GM12878 (cell line): ENCODE measurements around the gene GLT8D1. TPM values are rescaled to one million over a fixed set of nuclear protein-coding genes. Genes with fewer than 3 reads are reported as not detected.

Experiments
- ATAC-seq: fragments of 200-7000 bp; cut with Tn5 transposase; 3 replicates; pipeline ENCODE4 v1.9.1; 2020; ENCODE audit warnings: mild to moderate bottlenecking, moderate library complexity
- BruUV-seq: library from RNA; stranded (reverse); fragments of 400-500 nt; replicated peaks from 2 replicates; lab custom pipeline; 2021; lab: Mats Ljungman, UMichigan
- CTCF ChIA-PET: fragments of 300-600 bp; sonication (Branson Sonifier 250); formaldehyde crosslinking; extraction: SDS; loops from one replicate; lab custom pipeline; 2021; ENCODE audit warnings: inconsistent platforms; lab: Yijun Ruan, JAX
- POLR2A ChIA-PET: fragments of 350-600 bp; formaldehyde crosslinking; extraction: SDS; loops from one replicate; lab custom pipeline; 2021; ENCODE audit warnings: inconsistent platforms; lab: Charles Lee
- RAD21 ChIA-PET: fragments of 300-600 bp; sonication (Branson Sonifier 250); formaldehyde crosslinking; loops from one replicate; lab custom pipeline; 2023; ENCODE audit warnings: antibody characterized with exemption; ENCODE audit not compliant: unreplicated experiment; lab: Charles Lee
- SMC1A ChIA-PET: fragments of 300-600 bp; sonication (Branson Sonifier 250); formaldehyde crosslinking; loops from one replicate; lab custom pipeline; 2023; ENCODE audit not compliant: unreplicated experiment, uncharacterized antibody; lab: Charles Lee
- DNase-seq: peaks from one replicate; pipeline ENCODE4 v3.0.0-alpha.2; 2011; ENCODE audit warnings: low read depth, low spot score
- FAIRE-seq: peaks from 3 replicates; lab custom pipeline; 2011; peaks lifted over from hg19 to GRCh38; lab: Jason Lieb, UNC
- H2AFZ ChIP-seq: 2 replicates; pipeline ENCODE4 v1.6.0; 2011; ENCODE audit warnings: low read depth, low read length, control low read depth; ENCODE audit not compliant: control insufficient read depth
- H3K27ac ChIP-seq: 2 replicates; pipeline ENCODE4 v1.5.1; 2011; ENCODE audit warnings: control low read depth; ENCODE audit not compliant: control insufficient read depth, insufficient read depth
- H3K27me3 ChIP-seq, 2 experiments: replicated peaks in 1 of 2; 2 replicates each; pipeline versions ENCODE4 v1.6.0 to v1.6.1; 2011; ENCODE audit warnings: low read length in 1 of 2; ENCODE audit not compliant: control insufficient read depth in 2 of 2, insufficient read depth in 2 of 2
- H3K36me3 ChIP-seq, 2 experiments: 2 replicates each; pipeline ENCODE4 v1.5.1; 2011; ENCODE audit warnings: low read length in 1 of 2; ENCODE audit not compliant: control insufficient read depth in 2 of 2, insufficient read depth in 2 of 2
- H3K4me1 ChIP-seq: 2 replicates; pipeline ENCODE4 v1.6.1; 2011; ENCODE audit warnings: mild to moderate bottlenecking, low read length, moderate library complexity, mixed read lengths; ENCODE audit not compliant: control insufficient read depth, insufficient read depth
- H3K4me2 ChIP-seq: 2 replicates; pipeline ENCODE4 v1.6.0; 2011; ENCODE audit warnings: control low read depth; ENCODE audit not compliant: control insufficient read depth, insufficient read depth
- H3K4me3 ChIP-seq: fragments of 200-600 bp; sonication (generic); 2 replicates; pipeline ENCODE4 v1.5.1; 2016
- H3K79me2 ChIP-seq: 2 replicates; pipeline ENCODE4 v1.6.0; 2011; ENCODE audit warnings: low read length; ENCODE audit not compliant: control insufficient read depth, insufficient read depth
- H3K9ac ChIP-seq: 2 replicates; pipeline ENCODE4 v1.8.0; 2011; ENCODE audit warnings: low read length, control low read depth, mixed read lengths; ENCODE audit not compliant: control insufficient read depth, insufficient read depth
- H3K9me3 ChIP-seq: replicated peaks from 3 replicates; pipeline ENCODE4 v1.5.1; 2011; ENCODE audit warnings: mild to moderate bottlenecking, low read length; ENCODE audit not compliant: control insufficient read depth, insufficient read depth
- H4K20me1 ChIP-seq: 2 replicates; pipeline ENCODE4 v1.6.0; 2011; ENCODE audit not compliant: control insufficient read depth, insufficient read depth
- CBFB ChIP-seq: IDR thresholded peaks from 2 replicates; pipeline ENCODE4 v1.6.1; 2016; ENCODE audit warnings: antibody characterized with exemption, low read depth
- E4F1 ChIP-seq: fragments of 450-650 bp; IDR thresholded peaks from 2 replicates; pipeline ENCODE4 v1.6.1; 2018; ENCODE audit warnings: borderline replicate concordance, mild to moderate bottlenecking; ENCODE audit not compliant: partially characterized antibody
- MAX ChIP-seq: IDR thresholded peaks from 2 replicates; pipeline ENCODE4 v1.6.1; 2012; ENCODE audit warnings: low read depth, low read length, improper control_type of control experiment
- NRF1 ChIP-seq: conservative IDR thresholded peaks from 2 replicates; pipeline ENCODE4 v1.6.1; 2011; ENCODE audit warnings: mild to moderate bottlenecking, low read depth, low read length, improper control_type of control experiment
- PBX3 ChIP-seq: IDR thresholded peaks from 2 replicates; pipeline ENCODE4 v1.6.1; 2011; ENCODE audit warnings: mild to moderate bottlenecking, low read depth, low read length, moderate library complexity; ENCODE audit not compliant: insufficient replicate concordance
- RAD21 ChIP-seq: IDR thresholded peaks from 2 replicates; pipeline ENCODE4 v1.6.1; 2011; ENCODE audit warnings: mild to moderate bottlenecking, low read depth, low read length, moderate library complexity; ENCODE audit not compliant: insufficient read depth
- RBBP5 ChIP-seq: fragments of 200-600 bp; sonication (generic); conservative IDR thresholded peaks from 2 replicates; pipeline ENCODE4 v1.6.1; 2016
- SIN3A ChIP-seq: IDR thresholded peaks from 2 replicates; pipeline ENCODE4 v1.6.1; 2012; ENCODE audit warnings: low read depth, low read length, improper control_type of control experiment
- TARDBP ChIP-seq: IDR thresholded peaks from 2 replicates; pipeline ENCODE4 v1.6.1; 2016; ENCODE audit warnings: borderline replicate concordance
- TCF12 ChIP-seq: IDR thresholded peaks from 2 replicates; pipeline ENCODE4 v1.6.1; 2011; ENCODE audit warnings: low read depth, mild to moderate bottlenecking, low read length
- YY1 ChIP-seq: IDR thresholded peaks from 2 replicates; pipeline ENCODE4 v1.6.1; 2011; ENCODE audit warnings: low read depth, mild to moderate bottlenecking, low read length
- ZBTB33 ChIP-seq: fragments of 450-650 bp; IDR thresholded peaks from 2 replicates; pipeline ENCODE4 v1.6.1; 2017; ENCODE audit warnings: mild to moderate bottlenecking
- ZBTB40 ChIP-seq: fragments of 450-650 bp; IDR thresholded peaks from 2 replicates; pipeline ENCODE4 v1.6.1; 2016; ENCODE audit warnings: mild to moderate bottlenecking, moderate library complexity, borderline replicate concordance
- ZNF384 ChIP-seq: IDR thresholded peaks from 2 replicates; pipeline ENCODE4 v1.6.1; 2012; ENCODE audit warnings: low read depth, mild to moderate bottlenecking, low read length, improper control_type of control experiment, borderline replicate concordance
- in situ Hi-C: fragments of 300-500 bp; cut with MboI; formaldehyde crosslinking; loops from 9 replicates; pipeline ENCODE4 v1.14.3; 2018; ENCODE audit warnings: mixed read lengths
- intact Hi-C: fragments of 100-400 bp; cut with micrococcal nuclease; formaldehyde crosslinking; loops from one replicate; pipeline ENCODE4 v1.14.2; 2022; ENCODE audit not compliant: unreplicated experiment
- polyA plus RNA-seq, 11 experiments: library from polyadenylated mRNA; depleted of rRNA in 4 of 11; unstranded in 6 of 11; stranded (reverse) in 5 of 11; fragments of >200 nt; fragmentation: Nextera tagmentation in 4 of 11; fragmentation: Illumina TruSeq in 1 of 11; extraction: Ambion mirVana in 4 of 11; extraction: Trizol in 1 of 11; gene quantifications; 1 replicate in 1 of 11; 2 replicates in 10 of 11; pipeline versions ENCODE4 v1.2.1 to v1.2.3, GENCODE V29; 2011 to 2016; ENCODE audit warnings: inconsistent platforms in 2 of 11, missing spikeins in 2 of 11, low read depth in 1 of 11
- total RNA-seq, 4 experiments: library from RNA; depleted of rRNA in 3 of 4; stranded (reverse); fragments of >200 nt in 3 of 4; fragmentation: Illumina TruSeq in 1 of 4; extraction: Trizol in 1 of 4; gene quantifications; 2 replicates each; pipeline versions ENCODE4 v1.2.1 to v1.2.3, GENCODE V29; 2013 to 2021

Gene GLT8D1
- total and polyA plus RNA-seq, 10 of the 15 experiments (the other 5 are each of a cell fraction or from before 2014, with no cell fraction given), result 25.3 to 73.4 (median 48.4) TPM

- intact Hi-C loops, result no loop called here
- Histone ChIP-seq H3K4me2 (no peak overlapping the region), H2AFZ (no peak overlapping the region), H3K9me3 (peaks cover 18% of the 10 kb centered on the region), H3K36me3 (peaks cover 0 to 8% of the 10 kb centered on the region in 2 experiments; a peak in 2 of 4 replicates), H3K27me3 (no peaks in the 10 kb centered on the region), H3K79me2 (no peaks in the 10 kb centered on the region), H3K4me3 (no peak overlapping the region), H3K27ac (no peak overlapping the region), H4K20me1 (no peaks in the 10 kb centered on the region), H3K4me1 (no peaks in the 10 kb centered on the region), H3K9ac (no peak overlapping the region)
- ATAC-seq (peak; percentile 81), DNase-seq (no peak), FAIRE-seq (peak; percentile 80)
- in situ Hi-C loops, result no loop called here
- SMC1A ChIA-PET, result interaction anchor here (1.3 kb wide), 1 partner anchor 13 kb away, joined by 3 read pairs; no protein-coding TSS in a partner anchor
- BruUV-seq, result no TSS peak
- POLR2A ChIA-PET, result interaction anchor here (0.6 kb wide), 1 partner anchor 23 kb away, joined by 3 read pairs; no protein-coding TSS in a partner anchor
- CTCF ChIA-PET, result no interaction called here
- RAD21 ChIA-PET, result no interaction called here
- no peak for TF ChIP-seq YY1
- TF ChIP-seq CBFB, result no peak
- no peak for TF ChIP-seq ZBTB40
- no peak for TF ChIP-seq RAD21
- no peak for TF ChIP-seq NRF1
- no peak for TF ChIP-seq RBBP5
- TF ChIP-seq SIN3A, result no peak
- TF ChIP-seq TCF12, result no peak
- no peak for TF ChIP-seq PBX3
- no peak for TF ChIP-seq ZNF384
- TF ChIP-seq ZBTB33, result no peak
- TF ChIP-seq E4F1, result no peak
- TF ChIP-seq TARDBP, result no peak
- TF ChIP-seq MAX, result no peak
Measured at GRCh38 chr3:52730681-52731080, 25.1 kb upstream of the GLT8D1 start.
